ENCODE data around the gene AMZ2. TPM values are rescaled to one million over a fixed set of nuclear protein-coding genes. Genes with fewer than 3 reads are reported as not detected.
A peak's percentile ranks its signal among the peaks of the same experiment; 100 is the strongest.
"Not testable (repeated sequence)": the region's sequence is repeated elsewhere in the genome, so short reads cannot be mapped to it uniquely, and the experiment has no call there.

The AMZ2 gene
- total RNA-seq, 4 donors from 2014 or later = 38.2 to 69.9 (median 60.1) TPM

DNA sequence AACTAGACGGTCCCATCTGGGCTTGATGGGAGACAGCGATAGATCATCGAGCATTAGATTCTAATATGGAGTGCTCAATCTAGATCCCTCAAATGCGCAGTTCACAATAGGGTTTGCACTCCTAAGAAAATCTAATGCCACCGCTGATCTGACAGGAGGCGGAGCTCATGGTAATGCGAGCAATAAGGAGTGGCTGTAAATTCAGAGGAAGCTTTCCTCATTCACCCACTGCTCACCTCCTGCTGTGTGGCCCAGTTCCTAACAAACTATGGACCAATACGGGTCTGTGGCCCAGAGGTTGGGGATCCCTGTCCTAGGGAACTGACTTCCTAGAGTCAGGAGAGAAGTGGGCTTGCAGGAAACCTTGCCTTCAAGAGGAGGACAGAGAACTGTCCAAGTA is 25.2 kb upstream of the AMZ2 start:
- no peak for TF ChIP-seq POLR2A (IDR thresholded peaks at IDR 0.05; ENCODE audit: low read depth)
- no peak for TF ChIP-seq EP300 (IDR thresholded peaks at IDR 0.05)
- TF ChIP-seq, protein P1, sequence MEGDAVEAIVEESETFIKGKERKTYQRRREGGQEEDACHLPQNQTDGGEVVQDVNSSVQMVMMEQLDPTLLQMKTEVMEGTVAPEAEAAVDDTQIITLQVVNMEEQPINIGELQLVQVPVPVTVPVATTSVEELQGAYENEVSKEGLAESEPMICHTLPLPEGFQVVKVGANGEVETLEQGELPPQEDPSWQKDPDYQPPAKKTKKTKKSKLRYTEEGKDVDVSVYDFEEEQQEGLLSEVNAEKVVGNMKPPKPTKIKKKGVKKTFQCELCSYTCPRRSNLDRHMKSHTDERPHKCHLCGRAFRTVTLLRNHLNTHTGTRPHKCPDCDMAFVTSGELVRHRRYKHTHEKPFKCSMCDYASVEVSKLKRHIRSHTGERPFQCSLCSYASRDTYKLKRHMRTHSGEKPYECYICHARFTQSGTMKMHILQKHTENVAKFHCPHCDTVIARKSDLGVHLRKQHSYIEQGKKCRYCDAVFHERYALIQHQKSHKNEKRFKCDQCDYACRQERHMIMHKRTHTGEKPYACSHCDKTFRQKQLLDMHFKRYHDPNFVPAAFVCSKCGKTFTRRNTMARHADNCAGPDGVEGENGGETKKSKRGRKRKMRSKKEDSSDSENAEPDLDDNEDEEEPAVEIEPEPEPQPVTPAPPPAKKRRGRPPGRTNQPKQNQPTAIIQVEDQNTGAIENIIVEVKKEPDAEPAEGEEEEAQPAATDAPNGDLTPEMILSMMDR (IDR thresholded peaks at IDR 0.05) = no peak
- 96% methylated on average over 8 of the region's 8 CpGs for WGBS
- Histone ChIP-seq H3K27ac (replicated peaks in 1 of 4) (no peak overlapping the region), H3K36me3 (peaks cover 0 to 6% (median 0%) of the 10 kb centered on the region in 4 donors), H3K9me3 (no peaks in the 10 kb centered on the region), H3K4me3 (no peak overlapping the region), H3K27me3 (no peaks in the 10 kb centered on the region), H3K4me1 (no peaks in the 10 kb centered on the region)
- no peak for DNase-seq (ENCODE audit: extremely low spot score)
- intact Hi-C loops (cut with DNase I) = no loop called here

DNA sequence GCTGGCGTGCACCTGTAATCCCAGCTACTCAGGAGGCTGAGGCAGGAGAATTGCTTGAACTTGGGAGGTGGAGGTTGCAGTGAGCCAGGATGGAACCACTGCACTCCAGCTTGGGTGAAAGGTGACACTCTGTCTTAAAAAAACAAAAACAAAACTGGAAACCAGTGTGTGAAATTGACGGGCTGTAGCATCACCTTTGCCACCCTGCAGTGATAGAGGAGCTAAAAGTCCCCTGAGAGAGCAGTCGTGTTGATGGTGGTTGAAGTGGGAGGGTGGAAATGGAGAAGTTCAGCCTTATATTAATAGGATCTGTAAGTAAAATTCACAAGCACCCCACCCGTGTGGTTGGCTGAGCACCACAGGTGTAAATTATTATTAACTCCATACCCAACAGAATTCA is 22.8 kb upstream of the AMZ2 start:
- H3K36me3 ChIP-seq; H3K9me3 ChIP-seq; H3K4me1 ChIP-seq; H3K4me3 ChIP-seq; intact Hi-C loops (cut with DNase I); DNase-seq (ENCODE audit: extremely low spot score); H3K27me3 ChIP-seq; H3K27ac ChIP-seq (replicated peaks in 1 of 4): not testable (repeated sequence)
- 74% methylated on average over 4 of the region's 4 CpGs for WGBS

DNA sequence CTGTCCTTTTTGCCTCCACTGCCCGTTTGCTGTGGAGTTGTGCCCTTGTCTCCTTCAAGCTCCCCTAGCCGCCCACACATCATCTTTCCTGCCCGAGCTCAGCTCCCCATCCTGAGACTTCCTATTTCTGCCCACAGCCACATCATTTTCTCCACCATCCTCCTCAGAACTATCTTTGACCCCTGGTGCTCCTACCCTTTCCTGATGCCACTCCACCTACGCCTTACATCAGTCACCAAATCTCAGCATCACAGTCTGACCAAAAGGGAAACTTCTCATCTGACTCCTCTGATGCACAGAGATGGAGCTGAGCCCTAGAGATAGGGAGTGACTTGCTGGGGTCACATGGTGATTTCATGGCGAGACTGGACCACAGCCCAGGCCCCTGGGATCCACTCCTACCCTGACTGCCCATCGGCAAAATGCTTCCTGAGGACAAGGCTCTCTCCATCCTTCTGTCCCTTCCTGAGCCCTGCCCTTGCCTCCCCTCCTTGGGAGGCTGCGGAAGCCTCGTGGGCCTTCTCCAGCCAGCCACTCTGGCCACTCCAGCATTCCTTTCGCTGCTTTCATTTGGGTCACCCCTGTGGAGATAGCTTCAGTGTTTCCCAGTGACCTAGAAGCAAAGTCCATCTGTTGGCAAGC is 19.7 kb upstream of the AMZ2 start:
- peak; percentile 89 for DNase-seq (ENCODE audit: extremely low spot score)
- H3K9me3 ChIP-seq; H3K27ac ChIP-seq (replicated peaks in 1 of 4); H3K27me3 ChIP-seq; H3K4me1 ChIP-seq; H3K36me3 ChIP-seq; H3K4me3 ChIP-seq; intact Hi-C loops (cut with DNase I): not testable (repeated sequence)
- 91% methylated on average over 9 of the region's 9 CpGs for WGBS

DNA sequence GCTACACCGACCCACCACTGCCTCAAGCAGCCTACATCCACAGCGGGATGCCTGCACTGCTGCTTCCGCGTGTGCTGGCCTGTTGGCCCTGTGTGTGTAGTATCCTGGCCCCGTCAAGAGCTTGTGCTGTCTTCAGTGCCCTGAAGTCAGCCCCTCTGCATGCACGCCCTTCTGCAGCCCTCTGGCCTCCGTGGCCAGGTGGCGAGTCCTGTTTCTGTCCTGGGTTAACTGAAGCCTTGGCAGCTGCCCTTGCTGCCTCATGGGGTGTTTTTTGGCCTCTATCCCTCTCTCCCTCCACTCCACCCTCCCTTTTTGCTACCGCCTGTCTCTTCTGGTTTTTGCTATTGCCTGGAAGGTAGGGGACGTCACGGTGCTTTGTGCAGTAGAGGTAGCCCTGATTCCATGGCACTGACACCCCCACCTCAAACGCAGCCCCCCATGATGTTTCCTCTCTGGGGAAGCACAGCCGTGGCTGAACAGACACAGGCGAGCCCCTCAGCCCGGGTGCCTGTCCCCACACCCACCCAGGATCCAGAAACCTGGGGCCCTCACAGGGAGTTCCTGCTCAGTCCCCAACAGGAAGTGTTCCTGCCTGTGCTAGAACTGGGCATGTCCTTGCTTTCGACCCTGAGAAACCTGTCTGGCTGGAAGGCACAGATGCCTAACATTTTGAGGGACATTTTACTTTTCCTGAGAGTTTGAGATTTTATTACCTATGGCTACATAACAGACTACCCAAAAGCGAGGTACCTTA is 18.8 kb upstream of the AMZ2 start:
- H3K9me3 ChIP-seq = no peaks in the 10 kb centered on the region
- H3K27me3 ChIP-seq = no peaks in the 10 kb centered on the region
- H3K36me3 ChIP-seq = no peaks in the 10 kb centered on the region
- peaks cover 0 to 5% (median 0%) of the 10 kb centered on the region in 4 donors for H3K4me1 ChIP-seq
- peak; percentile 80 for DNase-seq (ENCODE audit: extremely low spot score)
- H3K4me3 ChIP-seq = no peak overlapping the region
- WGBS = 89% methylated on average over 16 of the region's 17 CpGs
- H3K27ac ChIP-seq (replicated peaks in 1 of 4) = no peak overlapping the region
- TF ChIP-seq EP300 (IDR thresholded peaks at IDR 0.05) (no peak), POLR2A (IDR thresholded peaks at IDR 0.05; ENCODE audit: low read depth) (no peak), POLR2AphosphoS5 (IDR thresholded peaks at IDR 0.05) (no peak)
- TF ChIP-seq, protein P1 (IDR thresholded peaks at IDR 0.05) = no peak
- intact Hi-C loops (cut with DNase I) = no loop called here

DNA sequence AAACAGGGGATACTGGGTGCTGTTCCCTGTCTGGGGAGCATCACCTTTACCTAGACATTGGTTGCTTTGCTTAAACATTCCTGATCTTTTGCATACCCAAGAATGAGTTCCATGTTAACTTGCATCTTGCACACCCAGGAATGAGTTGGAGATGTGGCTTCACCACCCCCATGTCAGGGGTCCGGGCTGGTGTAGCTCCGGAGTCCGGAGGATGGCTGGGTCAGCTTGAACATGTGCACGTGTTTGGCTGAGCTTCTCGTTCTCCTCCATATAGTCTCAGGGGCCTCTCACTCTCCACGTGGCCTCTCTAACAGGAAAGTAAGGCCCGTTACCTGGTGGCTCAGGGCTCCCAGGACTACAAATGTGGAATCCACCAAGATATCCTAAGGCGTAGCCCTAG is 18.2 kb upstream of the AMZ2 start:
- Histone ChIP-seq H3K36me3 (no peaks in the 10 kb centered on the region), H3K27ac (replicated peaks in 1 of 4) (no peak overlapping the region), H3K4me3 (no peak overlapping the region), H3K27me3 (no peaks in the 10 kb centered on the region), H3K4me1 (peaks cover 0 to 5% (median 0%) of the 10 kb centered on the region in 4 donors), H3K9me3 (no peaks in the 10 kb centered on the region)
- no peak for TF ChIP-seq EP300 (IDR thresholded peaks at IDR 0.05)
- TF ChIP-seq POLR2A (IDR thresholded peaks at IDR 0.05; ENCODE audit: low read depth) = no peak
- no peak for TF ChIP-seq POLR2AphosphoS5 (IDR thresholded peaks at IDR 0.05)
- TF ChIP-seq, protein P1 (IDR thresholded peaks at IDR 0.05) = no peak
- 96% methylated on average over 8 of the region's 8 CpGs for whole genome bisulfite sequencing
- intact Hi-C loops (cut with DNase I) = no loop called here
- peak; percentile 86 for DNase-seq (ENCODE audit: extremely low spot score)

- H3K27me3 ChIP-seq; H3K4me3 ChIP-seq; H3K4me1 ChIP-seq; H3K9me3 ChIP-seq; H3K36me3 ChIP-seq; H3K27ac ChIP-seq (replicated peaks in 1 of 4); intact Hi-C loops (cut with DNase I): not testable (repeated sequence)
- DNase-seq (ENCODE audit: extremely low spot score) = peak; percentile 62
- 96% methylated on average over 4 of the region's 4 CpGs for whole genome bisulfite sequencing
Measured at GRCh38 chr17:68231131-68231530, 16.7 kb upstream of the AMZ2 start.
